Measurements from ENCODE around the gene FOSL2.

Gene FOSL2

GRCh38 chr2:28397043-28397381 is 4.4 kb downstream of the FOSL2 start:
- no peak for DNase-seq

GRCh38 chr2:28398101-28398834 is 5.6 kb downstream of the FOSL2 start:
- DNase-seq, result peak; percentile 20 to 58

GRCh38 chr2:28399289-28399688 is 6.6 kb downstream of the FOSL2 start:
- DNase-seq, result no peak

GRCh38 chr2:28399956-28400355 is 7.3 kb downstream of the FOSL2 start:
- DNase-seq, result no peak

GRCh38 chr2:28400419-28400818 is 7.8 kb downstream of the FOSL2 start:
- DNase-seq, result no peak

- DNase-seq, result no peak
Measured at GRCh38 chr2:28400921-28401320, 8.3 kb downstream of the FOSL2 start.

- no peak for DNase-seq
Measured at GRCh38 chr2:28401411-28401810, 8.8 kb downstream of the FOSL2 start.

- no peak for DNase-seq
Measured at GRCh38 chr2:28401948-28402550, 9.4 kb downstream of the FOSL2 start.

GRCh38 chr2:28403370-28403956 is 10.8 kb downstream of the FOSL2 start:
- DNase-seq, result no peak

- DNase-seq, result no peak
Measured at GRCh38 chr2:28404086-28404485, 11.4 kb downstream of the FOSL2 start.

GRCh38 chr2:28405537-28405936 is 12.9 kb downstream of the FOSL2 start:
- DNase-seq, result no peak

- DNase-seq, result peak in 1 of 2 experiments; percentile 64
Measured at GRCh38 chr2:28406276-28407096, 13.8 kb downstream of the FOSL2 start.

- no peak for DNase-seq
Measured at GRCh38 chr2:28407131-28407975, 14.7 kb downstream of the FOSL2 start.

- no peak for DNase-seq
Measured at GRCh38 chr2:28407976-28408690, 15.5 kb downstream of the FOSL2 start.

- DNase-seq, result peak; percentile 40 to 72
Measured at GRCh38 chr2:28408764-28409599, 16.3 kb downstream of the FOSL2 start.

- no peak for DNase-seq
Measured at GRCh38 chr2:28411166-28411755, 18.6 kb downstream of the FOSL2 start.

- DNase-seq, result no peak
Measured at GRCh38 chr2:28411956-28412609, 19.4 kb downstream of the FOSL2 start.

- DNase-seq, result no peak
Measured at GRCh38 chr2:28412625-28413151, 20.0 kb downstream of the FOSL2 start.

GRCh38 chr2:28413152-28413898 is 20.7 kb downstream of the FOSL2 start:
- DNase-seq, result no peak

All from stimulated activated CD4-positive, alpha-beta T cell treated with anti-CD3 and anti-CD28 coated beads, Interleukin-4, amount 100 ng/mL, for 4 hours (primary cell).